HG03280 (cell line): ENCODE measurements around the gene CCDC154.
A peak's percentile ranks its signal among the peaks of the same experiment; 100 is the strongest.
"Not testable (repeated sequence)": the region's sequence is repeated elsewhere in the genome, so short reads cannot be mapped to it uniquely, and the experiment has no call there.

Experiments
- ATAC-seq: cut with Tn5 transposase; IDR thresholded peaks from one replicate; pipeline ENCODE4 v1.9.1; 2021; ENCODE audit warnings: mild to moderate bottlenecking, moderate library complexity; ENCODE audit not compliant: unreplicated experiment

Gene CCDC154, protein sequence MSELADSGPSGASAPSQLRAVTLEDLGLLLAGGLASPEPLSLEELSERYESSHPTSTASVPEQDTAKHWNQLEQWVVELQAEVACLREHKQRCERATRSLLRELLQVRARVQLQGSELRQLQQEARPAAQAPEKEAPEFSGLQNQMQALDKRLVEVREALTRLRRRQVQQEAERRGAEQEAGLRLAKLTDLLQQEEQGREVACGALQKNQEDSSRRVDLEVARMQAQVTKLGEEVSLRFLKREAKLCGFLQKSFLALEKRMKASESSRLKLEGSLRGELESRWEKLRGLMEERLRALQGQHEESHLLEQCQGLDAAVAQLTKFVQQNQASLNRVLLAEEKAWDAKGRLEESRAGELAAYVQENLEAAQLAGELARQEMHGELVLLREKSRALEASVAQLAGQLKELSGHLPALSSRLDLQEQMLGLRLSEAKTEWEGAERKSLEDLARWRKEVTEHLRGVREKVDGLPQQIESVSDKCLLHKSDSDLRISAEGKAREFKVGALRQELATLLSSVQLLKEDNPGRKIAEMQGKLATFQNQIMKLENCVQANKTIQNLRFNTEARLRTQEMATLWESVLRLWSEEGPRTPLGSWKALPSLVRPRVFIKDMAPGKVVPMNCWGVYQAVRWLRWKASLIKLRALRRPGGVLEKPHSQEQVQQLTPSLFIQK

DNA sequence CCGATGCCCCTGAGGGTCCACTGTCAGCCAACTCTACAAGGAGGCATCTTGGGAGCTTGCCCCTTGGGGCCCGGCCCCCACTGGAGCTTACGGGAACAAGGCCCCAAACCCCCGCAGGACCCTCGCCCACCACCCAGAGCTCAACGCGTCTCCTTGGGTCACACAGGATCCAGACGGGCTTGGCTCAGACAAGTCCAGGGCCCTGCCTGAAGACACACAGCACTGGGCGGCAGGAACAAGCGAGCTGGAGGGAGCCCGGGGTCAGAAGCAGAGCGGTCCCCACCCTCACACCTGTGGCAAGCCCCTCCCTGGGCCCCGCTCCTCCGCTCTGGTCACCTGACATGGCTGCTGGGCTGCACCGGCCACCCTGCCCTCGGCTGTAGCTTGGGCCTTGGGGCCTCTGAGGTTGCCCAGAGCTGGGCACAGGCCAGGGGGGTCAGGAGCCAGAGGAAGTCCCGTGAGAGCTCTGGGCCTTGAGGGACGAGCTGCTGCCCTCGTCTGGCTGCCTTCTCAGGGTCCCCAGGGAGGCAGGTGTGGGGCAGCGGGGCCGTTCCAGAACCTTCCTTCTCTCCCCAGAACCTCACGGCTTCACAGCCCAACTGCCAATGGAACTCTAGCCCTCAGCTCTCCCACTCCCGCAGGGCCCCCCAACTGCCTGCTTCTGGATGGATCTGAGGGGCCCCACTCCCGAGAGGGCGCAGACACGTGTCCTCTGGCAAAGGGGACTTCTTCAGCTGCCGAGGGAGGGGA, at the start of gene CCDC154:
TSS of gene CCDC154 (minus strand) at position 577 of the 750 bp plus-strand sequence. CDS start at position 343, 234 bp downstream.
- ATAC-seq = no peak

DNA sequence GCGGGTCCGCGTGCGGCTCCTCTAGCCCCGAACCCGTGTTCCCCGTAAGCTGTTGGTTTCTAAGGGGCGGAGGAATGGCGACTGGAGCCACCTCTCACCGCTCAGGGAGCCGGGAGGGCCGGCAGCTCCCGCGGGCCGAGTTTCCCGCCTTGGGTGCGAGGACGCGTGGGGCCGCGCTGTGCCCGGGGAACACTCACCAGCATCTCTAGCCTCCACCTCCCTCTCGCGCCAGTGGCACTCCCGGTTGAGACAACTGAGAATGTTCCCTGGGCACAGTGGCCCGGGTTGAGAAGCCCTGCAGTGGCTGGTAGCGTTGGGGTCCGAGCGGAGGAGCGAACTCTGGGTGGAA, 49.4 kb upstream of the CCDC154 start:
- no peak for ATAC-seq

DNA sequence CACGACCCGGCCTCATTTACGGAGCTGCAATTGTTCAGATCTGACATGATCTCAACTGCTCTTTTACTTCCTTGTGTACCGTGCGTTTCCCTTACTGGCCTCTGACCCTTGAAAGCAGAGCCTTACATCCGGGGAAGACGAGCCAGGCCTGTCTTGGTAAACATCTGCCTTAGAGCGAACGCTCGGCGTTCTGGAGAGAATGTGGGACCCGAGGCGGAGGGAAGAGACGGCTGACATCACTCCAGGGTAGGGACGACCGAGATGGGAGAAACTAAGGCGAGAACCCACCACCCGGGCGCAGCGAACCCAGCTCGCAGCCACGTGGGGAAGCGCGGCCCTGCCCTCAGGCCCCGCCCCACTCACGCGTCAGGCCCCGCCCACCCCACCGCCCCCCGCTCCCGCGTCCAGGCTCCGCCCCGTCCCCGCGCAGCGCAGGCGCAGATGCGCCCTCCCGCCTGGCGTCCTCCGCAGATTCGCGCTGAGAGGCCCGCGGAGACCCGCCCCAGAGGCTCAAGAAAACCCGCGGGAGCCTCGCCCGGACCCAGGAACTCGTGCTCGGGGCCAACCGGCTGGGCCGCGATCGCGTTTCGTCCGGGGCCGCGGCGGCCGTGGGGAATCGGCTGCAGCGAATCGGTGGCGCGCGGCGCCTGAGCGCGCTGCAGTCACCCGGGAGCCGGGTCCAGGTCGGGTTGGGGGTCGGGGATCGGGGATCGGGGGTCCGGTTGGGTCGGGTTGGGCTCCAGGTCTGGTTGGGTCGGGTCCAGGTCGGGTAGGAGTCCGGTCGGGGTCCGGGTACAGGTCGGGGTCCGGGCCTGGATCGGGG, 48.8 kb upstream of the CCDC154 start, which contains the start of gene TELO2:
TSS of gene TELO2 (plus strand) at position 438 of the 823 bp plus-strand sequence. CDS start 922 bp downstream, outside the sequence.
- ATAC-seq = peak; percentile 73

DNA sequence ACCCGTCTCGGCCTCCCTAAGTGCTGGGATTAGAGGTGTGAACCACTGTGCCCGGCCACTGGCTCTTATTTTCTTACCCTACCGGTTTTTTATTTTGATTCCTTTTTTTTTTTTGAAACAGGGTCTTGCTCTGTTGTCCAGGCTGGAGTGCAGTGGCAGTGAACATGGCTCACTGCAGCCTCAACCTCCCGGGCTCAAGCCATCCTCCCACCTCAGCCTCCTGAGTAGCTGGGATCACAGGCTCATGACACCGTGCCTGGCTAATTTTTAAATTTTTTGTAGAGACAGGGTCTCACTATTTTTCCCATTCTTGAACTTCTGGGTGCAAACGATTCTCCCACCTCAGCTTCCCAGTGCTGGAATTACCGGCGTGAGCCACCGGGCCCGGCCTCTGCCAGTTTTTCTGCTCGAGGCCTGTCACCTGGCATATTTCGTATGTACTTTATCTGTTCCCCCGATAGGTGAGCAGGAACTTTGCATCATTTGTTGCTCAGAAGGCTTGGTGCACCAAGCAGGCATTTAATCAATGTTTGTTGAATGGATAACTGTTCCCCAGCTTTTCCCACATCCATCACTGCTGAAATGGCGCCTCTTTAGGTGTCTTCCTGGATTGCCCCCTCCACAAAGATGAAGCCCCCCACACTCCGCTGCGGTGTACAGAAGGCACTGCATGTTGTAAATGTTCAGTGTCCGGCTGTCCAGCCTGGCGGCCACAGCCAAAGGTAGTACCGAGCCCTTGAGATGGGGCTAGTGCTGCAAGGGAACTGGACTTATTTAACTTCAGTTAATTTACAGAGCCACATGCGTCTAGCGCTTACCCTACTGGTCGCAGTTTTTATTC, 47.9 kb upstream of the CCDC154 start:
- ATAC-seq = no peak

DNA sequence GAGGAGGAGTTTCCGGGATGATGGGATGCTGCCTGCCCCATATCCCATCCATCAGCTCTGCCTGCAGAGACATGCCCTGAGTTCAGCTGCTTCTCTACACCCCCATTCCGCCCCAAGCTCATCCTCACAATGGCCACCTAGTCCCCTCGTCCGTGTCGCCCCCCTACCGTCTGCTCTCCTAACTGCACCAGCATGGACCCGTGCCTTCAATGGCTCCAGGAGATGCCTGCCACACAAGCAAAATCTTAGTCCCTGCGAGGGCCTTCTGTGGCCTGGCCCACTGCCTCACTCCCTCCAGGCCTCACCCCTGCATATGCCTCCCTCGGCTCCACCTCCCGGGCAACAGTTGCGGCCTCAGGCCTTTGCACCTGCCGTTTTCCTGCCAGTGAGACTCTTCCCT, 47.0 kb upstream of the CCDC154 start:
- no peak for ATAC-seq

DNA sequence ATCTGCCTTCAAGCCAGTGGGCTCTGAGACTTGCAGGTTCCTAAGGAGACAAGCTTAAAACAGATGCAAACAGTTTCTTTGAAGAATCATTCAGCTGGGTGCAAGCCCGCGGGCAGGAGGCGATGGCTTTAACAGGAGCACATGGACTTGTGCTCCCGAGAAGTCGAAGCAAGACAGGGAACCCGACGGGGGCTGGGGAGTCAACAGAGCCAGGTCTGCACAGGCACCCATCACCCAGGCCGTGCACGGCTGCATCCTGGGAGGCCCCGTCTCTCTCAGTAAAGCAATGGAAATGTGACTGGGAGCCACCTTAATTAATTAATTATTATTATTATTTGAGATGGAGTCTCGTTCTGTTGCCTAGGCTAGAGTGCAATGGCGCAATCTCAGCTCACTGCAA, 44.7 kb upstream of the CCDC154 start:
- ATAC-seq = no peak

DNA sequence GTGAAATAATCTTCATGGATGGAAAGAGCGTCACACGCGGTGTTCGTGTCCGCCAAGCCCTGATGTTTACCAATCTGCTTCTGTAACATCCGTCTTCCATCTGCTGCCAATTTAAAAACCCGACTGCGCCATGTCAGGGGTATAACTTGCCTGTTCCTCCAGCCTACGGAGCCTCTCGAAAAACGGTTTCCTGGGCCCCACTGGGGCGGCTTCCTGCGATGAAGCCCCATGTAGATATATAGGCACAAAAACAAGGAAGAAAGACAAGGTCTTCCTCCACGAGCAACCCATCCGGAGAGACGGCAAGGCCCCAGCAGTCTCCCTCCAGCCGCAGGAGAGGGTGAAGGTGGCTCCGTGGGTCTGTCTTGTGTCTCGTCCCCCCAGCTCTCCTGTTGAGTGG, 44.3 kb upstream of the CCDC154 start, which contains the start of gene PTX4:
TSS of gene PTX4 (minus strand) at position 326 of the 400 bp plus-strand sequence. CDS start at position 291, 35 bp downstream.
- no peak for ATAC-seq

DNA sequence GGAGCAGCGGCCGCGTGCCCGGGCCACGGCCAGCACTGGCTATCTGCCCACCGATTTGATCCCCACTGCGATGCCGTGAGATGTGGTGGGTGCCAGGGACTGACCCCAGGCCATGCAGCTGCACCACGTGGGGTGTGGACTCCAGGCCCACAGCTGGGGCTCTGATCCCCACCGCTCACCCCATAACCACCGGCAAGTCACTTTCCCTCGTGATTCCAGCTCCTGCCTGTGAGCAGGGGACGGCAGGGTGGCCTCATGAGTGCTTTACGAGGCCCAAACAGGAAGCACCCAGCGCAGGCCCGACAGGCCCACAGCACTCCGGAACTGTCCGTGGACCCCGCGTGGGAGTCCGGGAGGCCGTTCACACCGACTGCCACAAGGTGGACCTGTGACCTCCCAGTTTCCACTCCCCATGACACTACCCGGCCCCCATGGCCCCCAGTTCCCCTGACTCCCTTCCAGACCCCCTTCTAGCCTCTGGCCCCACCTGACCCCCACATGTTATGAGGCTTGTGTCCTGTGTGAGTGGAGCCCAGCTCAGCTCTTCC, 43.8 kb upstream of the CCDC154 start:
- no peak for ATAC-seq

DNA sequence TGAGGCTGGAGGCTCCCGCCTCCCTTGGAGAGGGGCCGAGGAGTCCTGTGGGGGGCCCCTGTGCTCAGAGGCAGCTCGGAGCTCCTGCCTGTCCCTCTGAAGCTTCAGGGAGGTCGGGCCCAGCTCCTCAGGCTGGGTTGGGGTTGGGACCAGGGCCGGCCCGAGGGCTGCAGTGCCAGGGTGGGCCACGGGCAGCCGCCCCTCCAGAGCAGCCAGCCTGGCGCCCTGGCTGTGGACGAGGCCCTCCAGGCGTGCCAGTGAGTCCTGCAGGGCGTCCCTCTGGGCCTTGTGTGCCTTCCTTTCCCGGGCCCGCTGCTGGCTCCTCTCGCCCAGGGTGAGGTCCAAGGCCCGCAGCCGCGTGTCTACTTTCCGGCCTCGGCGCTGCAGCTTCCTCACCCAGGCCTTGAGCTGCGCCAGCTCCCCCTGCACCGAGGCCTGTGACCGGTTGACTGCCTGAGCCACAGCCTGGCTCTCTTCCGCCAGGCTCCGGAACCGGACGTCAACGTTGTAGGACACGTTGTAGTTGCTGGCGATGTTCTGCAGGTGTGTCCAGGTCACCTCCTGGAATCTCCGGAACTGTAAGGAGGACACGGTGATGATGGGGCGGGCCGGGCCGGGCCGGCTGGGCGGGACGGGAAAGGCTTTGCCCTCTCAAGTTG, 43.2 kb upstream of the CCDC154 start:
- no peak for ATAC-seq

DNA sequence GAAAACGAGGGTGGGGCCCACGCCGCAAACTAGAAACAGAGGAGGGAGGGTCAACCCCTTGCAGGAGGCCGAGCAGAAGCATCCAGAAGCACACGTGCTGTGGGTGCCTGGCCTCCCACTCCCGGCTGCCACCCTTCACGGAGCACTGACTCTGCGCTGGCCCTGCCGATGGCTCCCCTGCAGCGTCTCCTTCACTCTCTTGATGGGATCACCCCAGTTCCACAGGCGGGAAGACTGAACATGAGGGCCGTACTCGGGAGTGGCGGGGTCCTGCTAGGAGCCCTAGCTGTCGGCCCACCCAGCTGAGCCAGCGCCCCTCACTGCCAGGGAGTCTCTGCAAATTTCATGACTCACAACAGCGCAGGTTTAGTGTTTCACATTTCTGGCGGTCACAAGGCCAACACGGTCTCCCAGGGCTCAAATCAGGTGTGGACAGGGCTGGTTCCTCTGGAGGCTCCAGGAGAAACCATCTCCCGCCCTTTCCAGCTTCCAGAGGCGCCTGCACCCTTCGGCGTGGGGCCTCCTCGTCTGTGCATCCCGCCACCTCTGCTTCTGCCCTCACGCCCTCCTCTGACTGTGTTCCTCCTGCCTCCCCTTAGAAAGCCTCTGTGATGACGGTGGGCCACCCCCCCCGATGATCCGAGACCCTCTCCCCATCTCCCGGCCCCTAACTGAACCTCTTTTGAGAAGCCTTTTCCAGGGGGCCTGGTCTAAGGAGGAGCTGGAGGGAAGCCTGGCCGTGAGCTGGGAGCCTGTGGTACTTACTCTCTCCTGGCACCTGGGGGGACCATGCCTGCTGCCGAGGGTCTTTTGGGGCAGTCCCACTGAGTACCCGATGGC, 42.4 kb upstream of the CCDC154 start:
- no peak for ATAC-seq

DNA sequence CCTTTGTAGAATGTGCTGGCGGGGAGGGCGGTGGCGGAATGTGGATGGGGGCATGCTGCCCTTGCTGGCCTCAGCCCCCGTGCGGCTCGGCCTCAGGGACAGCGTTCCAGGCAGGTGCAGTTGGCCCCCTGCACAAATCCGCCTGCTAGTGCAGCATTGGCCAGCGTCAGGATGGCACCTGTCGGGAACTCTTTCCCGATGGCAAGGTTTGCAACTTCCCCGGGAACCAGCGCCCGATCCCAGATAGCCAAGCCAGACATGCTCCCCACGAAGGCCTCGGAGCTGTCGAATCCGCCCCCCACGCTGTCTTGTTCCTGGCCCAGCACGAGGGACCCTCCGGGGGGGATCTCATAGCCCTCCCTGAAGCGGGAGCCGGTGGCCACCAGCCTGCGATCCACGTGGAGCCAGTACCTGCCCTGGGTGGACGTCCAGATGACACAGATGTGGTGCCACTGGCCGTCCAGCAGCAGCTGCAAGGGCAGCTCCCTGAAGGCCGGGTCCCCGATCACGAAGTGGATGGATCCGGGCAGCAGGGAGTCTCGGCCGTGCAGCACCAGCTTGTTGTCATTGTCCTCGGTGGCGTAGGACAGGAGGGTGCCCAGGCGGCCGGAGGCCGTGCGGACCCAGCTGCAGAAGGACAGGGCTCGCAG, 41.6 kb upstream of the CCDC154 start:
- ATAC-seq = no peak

DNA sequence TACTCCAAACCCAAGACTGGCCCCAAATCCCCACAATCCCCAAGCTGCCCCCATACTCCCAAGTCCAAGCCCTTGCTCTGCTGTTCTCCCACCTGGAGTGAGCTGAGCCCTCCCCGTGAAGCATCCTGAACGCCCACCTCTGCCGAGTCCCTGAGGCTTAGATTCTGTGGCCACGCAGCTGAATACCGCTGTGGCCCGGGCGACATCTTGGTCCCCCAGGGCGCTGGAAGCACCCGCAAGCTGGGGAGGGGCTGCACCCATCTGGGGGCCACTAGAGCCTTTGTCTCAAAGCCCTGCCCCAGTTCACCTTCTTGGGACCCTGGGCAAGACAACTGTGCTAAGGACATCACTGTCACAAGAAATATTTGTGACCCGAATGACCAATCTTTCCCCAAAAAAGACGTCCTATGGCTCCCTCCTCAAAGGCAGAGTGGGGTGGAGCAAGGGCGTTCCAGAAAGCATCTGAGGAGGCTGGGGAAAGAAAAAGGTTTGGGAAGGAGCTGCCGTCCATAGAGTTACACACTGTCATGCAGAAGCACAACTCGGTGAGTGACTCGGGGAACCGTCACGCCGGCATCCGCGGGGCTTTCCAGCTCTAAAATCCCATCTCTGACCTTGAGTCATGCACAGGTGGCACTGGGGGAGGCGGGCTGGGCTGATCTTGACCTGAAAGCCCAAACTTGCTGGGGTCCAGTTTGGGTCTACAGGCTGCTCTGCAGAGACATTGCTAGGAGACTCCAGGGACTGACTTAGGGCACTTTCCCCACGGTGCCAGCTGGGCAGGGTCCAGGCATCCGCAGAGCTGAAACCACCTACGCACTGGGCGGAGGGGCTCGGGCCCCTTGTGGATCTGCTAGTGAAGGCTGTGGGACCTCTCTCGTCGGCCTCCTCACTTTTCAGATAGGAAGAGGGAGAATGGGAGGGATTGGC, 37.8 kb upstream of the CCDC154 start:
- no peak for ATAC-seq

DNA sequence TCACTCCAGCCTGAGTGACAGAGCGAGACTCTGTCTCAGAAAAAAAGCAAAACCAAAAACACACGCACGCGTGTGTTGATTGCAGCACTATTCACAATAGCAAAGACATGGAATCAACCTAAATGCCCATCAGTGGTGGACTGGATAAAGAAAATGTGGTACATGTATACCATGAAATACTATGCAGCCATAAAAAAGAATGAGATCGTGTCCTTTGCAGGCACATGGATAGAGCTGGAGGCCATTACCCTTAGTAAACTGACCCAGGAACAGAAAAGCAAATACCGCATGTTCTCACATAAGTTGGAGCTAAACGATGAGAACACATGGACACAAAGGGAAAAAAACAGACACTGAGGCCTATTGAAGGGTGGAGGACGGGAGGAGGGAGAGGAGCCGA, 34.6 kb upstream of the CCDC154 start:
- not testable (repeated sequence) for ATAC-seq

DNA sequence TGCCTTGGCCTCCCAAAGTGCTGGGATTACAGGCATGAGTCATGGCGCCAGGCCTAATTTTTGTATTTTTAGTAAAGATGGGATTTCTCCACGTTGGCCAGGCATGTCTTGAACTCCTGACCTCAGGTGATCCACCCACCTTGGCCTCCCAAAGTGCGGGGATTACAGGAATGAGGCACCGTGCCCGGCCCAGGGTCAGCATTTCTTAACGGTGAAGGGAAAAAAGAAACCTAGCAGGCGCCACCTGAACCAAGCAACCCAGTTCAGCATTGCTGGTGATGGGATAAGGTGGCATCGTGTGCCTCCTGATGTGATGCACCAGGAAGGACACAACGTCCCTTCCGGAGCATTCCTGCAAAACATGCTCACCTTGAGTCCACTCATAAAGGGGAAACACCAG, 32.7 kb upstream of the CCDC154 start:
- no peak for ATAC-seq

DNA sequence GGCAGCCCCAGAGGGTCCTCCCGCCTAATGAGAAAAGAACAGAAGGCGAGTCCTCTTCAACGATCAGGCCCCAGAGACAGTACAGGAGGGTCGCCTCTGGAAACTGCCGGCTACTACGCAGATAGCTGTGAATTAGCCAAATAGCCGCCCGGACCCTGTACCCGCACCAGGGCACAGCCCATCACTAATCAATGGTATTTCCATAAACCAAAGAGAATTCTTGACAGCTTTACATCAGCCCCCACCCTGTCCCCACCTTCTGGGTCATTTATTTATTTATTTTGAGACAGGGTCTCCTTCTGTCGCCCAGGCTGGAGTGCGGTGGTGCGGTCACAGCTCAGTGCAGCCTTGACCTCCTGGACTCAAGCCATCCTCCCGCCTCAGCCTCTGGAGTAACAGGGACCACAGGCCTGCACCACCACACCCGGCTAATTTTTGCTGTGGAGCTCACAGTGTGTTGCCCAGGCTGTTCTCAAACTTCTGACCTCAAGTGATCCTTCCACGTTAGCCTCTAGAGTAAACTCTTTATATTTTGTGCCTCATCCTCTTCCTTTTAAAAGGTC, 31.3 kb upstream of the CCDC154 start:
- no peak for ATAC-seq
